Measurements from ENCODE around the gene RALBP1. TPM values are rescaled to one million over a fixed set of nuclear protein-coding genes. Genes with fewer than 3 reads are reported as not detected.

The RALBP1 gene
- total RNA-seq, 1 donor from 2014 or later: 44.5 TPM

DNA sequence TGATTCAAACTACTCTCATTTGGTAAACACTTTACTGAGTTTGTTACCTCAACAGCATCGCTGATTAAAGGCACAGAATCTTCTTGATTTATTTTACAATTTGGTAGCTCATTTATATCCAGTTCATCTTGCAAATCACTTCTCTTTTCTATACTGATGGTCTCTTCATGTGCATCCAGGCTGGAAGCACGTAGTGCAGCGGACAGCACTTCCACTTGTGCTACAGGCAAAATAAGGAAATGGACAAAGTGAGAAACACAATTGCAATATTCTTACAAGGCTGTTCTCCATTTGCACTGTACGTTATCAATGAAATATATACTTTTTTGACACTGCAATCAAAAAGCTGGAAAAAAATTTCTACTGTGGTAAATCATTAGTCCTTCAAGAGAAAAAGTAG, 88.0 kb downstream of the RALBP1 start:
- TF ChIP-seq, protein P1, sequence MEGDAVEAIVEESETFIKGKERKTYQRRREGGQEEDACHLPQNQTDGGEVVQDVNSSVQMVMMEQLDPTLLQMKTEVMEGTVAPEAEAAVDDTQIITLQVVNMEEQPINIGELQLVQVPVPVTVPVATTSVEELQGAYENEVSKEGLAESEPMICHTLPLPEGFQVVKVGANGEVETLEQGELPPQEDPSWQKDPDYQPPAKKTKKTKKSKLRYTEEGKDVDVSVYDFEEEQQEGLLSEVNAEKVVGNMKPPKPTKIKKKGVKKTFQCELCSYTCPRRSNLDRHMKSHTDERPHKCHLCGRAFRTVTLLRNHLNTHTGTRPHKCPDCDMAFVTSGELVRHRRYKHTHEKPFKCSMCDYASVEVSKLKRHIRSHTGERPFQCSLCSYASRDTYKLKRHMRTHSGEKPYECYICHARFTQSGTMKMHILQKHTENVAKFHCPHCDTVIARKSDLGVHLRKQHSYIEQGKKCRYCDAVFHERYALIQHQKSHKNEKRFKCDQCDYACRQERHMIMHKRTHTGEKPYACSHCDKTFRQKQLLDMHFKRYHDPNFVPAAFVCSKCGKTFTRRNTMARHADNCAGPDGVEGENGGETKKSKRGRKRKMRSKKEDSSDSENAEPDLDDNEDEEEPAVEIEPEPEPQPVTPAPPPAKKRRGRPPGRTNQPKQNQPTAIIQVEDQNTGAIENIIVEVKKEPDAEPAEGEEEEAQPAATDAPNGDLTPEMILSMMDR (conservative IDR thresholded peaks at IDR 0.05): no peak
- DNase-seq (ENCODE audit: extremely low spot score, unreplicated experiment): no peak
- no peak overlapping the region for H3K4me3 Mint-ChIP-seq
- H3K27ac Mint-ChIP-seq: no peak overlapping the region
- no peaks in the 10 kb centered on the region for H3K4me1 Mint-ChIP-seq (ENCODE audit: unreplicated experiment)
- H3K9me3 Mint-ChIP-seq: no peaks in the 10 kb centered on the region
- H3K36me3 Mint-ChIP-seq: peaks cover 38% of the 10 kb centered on the region
- H3K27me3 Mint-ChIP-seq: no peaks in the 10 kb centered on the region

DNA sequence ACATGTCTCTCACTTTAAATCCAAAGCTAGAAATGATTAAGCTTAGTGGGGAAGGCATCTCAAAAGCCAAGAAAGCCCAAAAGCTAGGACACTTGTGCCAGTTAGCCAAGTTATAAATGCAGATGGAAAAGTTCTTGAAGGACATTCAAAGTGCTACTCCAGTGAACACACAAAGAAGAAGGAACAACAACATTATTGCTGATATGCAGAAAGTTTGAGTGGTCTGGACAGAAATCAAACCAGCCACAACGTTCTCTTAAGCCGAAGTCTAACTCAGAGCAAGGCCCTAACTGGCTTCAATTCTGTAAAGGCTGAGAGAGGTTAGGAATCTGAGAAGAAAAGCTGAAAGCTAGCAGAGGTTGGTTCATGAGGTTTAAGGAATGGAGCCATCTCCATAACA, 90.1 kb downstream of the RALBP1 start:
- Mint-ChIP-seq H3K36me3 (peaks cover 34% of the 10 kb centered on the region), H3K4me3 (no peak overlapping the region), H3K27ac (no peak overlapping the region), H3K27me3 (no peaks in the 10 kb centered on the region), H3K9me3 (no peaks in the 10 kb centered on the region), H3K4me1 (ENCODE audit: unreplicated experiment) (no peaks in the 10 kb centered on the region)
- DNase-seq (ENCODE audit: extremely low spot score, unreplicated experiment): no peak
- TF ChIP-seq, protein P1 (conservative IDR thresholded peaks at IDR 0.05): no peak

DNA sequence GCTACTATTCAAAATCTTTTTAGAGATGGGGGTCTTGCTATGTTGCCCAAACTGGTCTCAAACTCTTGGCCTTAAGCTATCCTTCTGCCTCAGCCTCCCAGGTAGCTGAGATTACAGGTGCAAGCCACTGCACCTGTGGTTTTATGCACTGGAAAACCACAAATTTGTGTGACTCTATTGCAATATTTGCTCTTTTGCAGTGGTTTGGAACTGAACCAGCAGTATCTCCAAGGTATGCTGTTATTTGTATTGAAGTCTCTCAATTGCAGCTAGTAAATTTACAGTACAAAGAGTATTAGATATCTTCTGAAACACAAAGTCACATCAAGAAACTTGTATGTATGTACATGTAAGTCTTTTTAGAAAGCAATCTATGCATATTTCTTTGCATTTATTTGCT, 92.9 kb downstream of the RALBP1 start:
- Mint-ChIP-seq H3K4me1 (ENCODE audit: unreplicated experiment) (no peaks in the 10 kb centered on the region), H3K27ac (no peak overlapping the region), H3K36me3 (peaks cover 21% of the 10 kb centered on the region), H3K27me3 (no peaks in the 10 kb centered on the region), H3K4me3 (no peak overlapping the region), H3K9me3 (no peaks in the 10 kb centered on the region)
- DNase-seq (ENCODE audit: extremely low spot score, unreplicated experiment): no peak
- TF ChIP-seq, protein P1 (conservative IDR thresholded peaks at IDR 0.05): no peak

DNA sequence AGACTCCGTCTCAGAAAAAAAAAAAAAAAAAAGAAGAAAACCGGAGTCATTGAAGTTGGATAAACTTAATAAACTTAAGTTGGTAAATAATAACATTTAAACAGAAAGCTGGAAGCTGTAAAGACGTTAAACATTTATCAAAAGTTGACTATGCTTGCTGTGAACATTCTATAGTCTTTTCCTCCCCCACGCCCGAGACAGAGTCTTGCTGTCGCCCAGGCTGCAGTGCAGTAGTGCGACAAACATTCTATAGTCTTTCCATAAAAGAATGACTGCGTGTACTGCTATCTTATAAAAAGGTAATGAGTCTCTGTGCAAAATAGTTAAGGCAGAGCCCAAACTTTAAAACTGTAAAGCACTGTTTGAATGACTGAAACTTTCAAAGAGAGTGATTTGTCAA, 93.9 kb downstream of the RALBP1 start:
- Mint-ChIP-seq H3K27ac (no peak overlapping the region), H3K4me1 (ENCODE audit: unreplicated experiment) (no peaks in the 10 kb centered on the region), H3K27me3 (no peaks in the 10 kb centered on the region), H3K9me3 (no peaks in the 10 kb centered on the region), H3K4me3 (no peak overlapping the region), H3K36me3 (peaks cover 15% of the 10 kb centered on the region)
- no peak for DNase-seq (ENCODE audit: extremely low spot score, unreplicated experiment)
- TF ChIP-seq, protein P1 (conservative IDR thresholded peaks at IDR 0.05): no peak

DNA sequence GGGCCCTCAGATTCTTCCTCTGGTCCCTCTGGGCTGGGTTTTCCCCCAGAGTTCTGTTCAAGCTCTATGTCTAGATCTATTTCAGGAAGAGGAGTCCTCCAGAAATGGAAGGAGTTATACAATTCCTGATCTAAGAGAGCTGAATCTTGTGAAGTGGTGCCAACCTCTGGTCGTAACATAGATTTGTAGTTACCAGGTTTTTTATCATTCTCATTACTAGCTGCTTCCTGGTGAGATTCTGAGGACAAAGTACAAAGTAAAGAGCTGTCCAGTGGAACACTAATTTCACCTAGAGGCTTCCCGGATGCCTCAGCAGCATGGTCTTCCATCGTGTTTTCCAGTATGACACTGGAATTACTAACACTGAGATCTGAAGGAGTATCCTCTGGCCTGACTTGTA, 94.9 kb downstream of the RALBP1 start:
- Mint-ChIP-seq H3K9me3 (no peaks in the 10 kb centered on the region), H3K36me3 (peaks cover 15% of the 10 kb centered on the region), H3K4me1 (ENCODE audit: unreplicated experiment) (peaks cover under 1% of the 10 kb centered on the region), H3K27me3 (no peaks in the 10 kb centered on the region), H3K4me3 (no peak overlapping the region), H3K27ac (no peak overlapping the region)
- DNase-seq (ENCODE audit: extremely low spot score, unreplicated experiment): no peak
- TF ChIP-seq, protein P1 (conservative IDR thresholded peaks at IDR 0.05): no peak

DNA sequence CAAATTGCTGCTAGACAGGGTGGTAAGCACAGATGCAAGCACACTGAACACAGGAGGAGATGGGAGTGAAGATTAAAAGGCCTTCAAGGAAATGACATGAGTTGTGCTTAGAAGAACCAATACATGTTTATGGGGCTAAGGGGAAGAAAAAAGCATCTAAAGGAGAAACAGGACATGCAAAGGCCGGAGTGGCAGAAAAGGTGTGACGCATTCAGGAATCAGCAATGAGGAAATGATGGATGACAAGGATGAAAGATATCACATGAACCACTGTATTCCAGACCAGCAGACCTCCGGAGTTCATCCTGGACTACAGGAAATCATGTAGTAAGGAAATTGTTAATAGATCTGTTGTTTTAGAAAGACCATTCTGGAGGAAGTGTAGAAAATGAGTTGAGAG, 96.2 kb downstream of the RALBP1 start:
- Mint-ChIP-seq H3K36me3 (peaks cover 15% of the 10 kb centered on the region), H3K9me3 (no peaks in the 10 kb centered on the region), H3K4me3 (no peak overlapping the region), H3K4me1 (ENCODE audit: unreplicated experiment) (peaks cover 8% of the 10 kb centered on the region), H3K27ac (no peak overlapping the region), H3K27me3 (no peaks in the 10 kb centered on the region)
- DNase-seq (ENCODE audit: extremely low spot score, unreplicated experiment): no peak
- TF ChIP-seq, protein P1 (conservative IDR thresholded peaks at IDR 0.05): no peak
